ENCODE data around the gene ZNF502.
"Not testable (repeated sequence)": the region's sequence is repeated elsewhere in the genome, so short reads cannot be mapped to it uniquely, and the experiment has no call there.

The ZNF502 gene

DNA sequence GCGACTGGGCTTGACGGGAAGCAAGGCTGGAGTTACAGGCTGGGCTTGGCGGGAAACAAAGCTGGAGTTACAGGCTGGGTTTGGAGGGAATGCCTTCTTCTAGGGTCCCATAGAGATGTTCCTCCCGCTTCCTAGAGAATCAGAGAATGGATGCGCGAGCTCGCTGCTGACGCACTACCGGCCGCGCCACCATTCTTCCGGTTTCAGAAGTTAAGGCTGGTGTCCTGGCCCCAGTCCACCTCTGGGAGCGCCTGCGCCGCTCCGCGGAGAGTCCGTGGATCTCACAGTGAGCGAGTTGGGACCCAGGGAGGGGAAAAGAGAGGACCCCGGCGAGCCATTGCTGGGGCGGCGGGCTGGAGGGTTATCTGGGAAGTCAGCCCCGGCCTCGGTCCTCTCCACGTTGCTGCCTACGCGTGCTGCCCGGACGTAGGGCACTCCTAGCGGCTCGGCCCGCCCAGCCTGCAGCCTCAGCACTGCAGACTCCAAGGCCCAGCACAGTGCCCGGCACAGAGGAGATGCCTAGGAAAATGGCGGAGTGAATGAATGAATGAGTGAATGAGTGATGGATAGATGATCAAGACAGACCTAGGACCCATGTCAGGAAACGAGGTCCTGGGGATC is at the start of gene ZNF502:
TSS of gene ZNF502 (plus strand) at position 206 of the 621 bp plus-strand sequence. CDS start 7,602 bp downstream, outside the sequence.
- peak; percentile 39 for DNase-seq (ENCODE audit: low read depth)

DNA sequence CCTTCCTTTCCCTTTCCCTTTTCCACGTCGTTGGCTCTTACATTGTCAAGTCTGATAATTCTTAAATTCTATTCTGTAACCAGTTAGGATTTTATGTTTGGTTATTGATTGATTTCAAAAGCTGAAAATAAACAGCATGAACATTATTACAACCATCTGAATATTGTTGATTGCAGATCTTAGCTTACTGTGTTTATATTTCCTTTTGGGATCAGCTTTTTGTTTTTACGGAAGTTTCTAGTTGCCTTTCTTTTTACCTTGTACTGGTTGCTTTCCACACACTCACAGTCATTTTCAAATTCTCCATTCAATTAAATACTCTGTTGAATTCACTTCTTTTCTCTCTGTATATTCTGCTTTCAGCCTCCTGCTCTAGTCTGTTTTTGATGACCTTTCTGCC is 47.3 kb upstream of the ZNF502 start:
- no peak for DNase-seq (ENCODE audit: low read depth)

DNA sequence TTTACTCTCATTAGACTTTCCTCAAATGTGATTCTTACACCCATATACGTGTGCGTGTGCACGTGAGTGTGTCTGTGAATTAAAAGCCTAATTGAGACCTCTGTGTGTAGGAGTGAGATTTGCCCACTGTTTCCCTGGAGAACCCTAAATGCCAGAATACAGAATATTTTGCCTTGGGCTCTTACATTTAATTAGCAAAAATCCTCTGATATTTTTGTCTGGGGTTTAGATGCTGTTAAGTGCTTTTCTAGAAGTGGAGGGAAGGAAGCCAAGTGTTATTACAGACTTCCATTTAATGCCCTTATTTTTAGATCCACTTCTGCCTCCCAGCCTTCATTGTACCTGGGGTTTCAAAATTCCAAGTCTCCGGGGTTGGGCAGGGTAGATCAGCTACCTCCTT is 46.1 kb upstream of the ZNF502 start:
- no peak for DNase-seq (ENCODE audit: low read depth)

DNA sequence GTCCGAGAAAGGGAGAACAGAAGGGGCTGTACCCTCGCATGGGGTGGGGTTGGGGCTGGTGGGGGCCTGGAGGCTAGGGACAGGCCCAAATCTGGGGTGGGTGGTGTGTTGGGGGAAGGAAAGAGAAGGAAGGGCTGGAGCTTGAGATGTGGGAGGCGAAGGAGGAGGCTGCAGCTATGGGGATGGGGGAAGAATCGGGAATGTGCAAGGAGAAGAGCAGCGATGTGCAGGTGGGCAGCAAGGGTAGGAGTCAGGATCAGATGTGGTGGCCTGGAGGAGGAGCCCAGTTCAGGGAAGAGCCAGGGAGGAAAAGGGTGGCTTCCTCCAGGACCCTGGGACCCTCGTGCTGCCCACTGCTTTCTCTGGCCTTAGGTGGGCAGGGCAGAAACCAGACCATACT is 42.7 kb upstream of the ZNF502 start:
- no peak for DNase-seq (ENCODE audit: low read depth)

DNA sequence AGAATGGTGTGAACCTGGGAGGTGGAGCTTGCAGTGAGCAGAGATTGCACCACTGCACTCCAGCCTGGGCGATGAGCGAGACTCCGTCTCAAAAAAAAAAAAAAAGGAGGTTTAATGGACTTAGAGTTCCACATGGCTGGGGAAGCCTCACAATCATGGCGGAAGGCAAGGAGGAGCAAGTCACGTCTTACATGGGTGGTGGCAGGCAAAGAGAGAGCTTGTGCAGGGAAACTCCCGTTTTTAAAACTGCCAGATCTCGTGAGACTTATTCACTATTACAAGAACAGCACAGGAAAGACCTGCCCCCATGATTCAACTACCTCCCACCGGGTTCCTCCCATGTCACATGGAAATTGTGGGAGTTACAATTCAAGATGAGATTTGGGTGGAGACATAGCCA is 39.0 kb upstream of the ZNF502 start:
- not testable (repeated sequence) for DNase-seq (ENCODE audit: low read depth)

DNA sequence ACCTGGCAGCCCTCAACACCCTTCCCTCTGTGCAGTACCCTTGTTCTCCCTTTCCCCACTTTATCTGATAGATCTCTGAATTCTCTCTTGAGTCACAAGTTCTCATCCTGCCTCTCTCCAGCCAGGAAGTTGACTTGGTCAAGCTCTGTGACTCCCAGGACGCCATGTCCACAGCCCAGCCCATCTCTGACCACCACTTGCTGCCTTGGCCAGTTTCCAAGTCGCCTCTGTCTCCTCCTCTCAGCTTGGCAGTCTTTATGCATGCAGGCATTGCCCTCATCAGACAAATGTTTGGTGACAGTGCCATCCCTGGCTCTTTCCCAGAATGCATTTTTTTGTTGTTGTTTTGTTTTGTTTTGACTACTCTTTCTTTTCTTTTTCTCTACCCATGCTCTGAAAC is 38.2 kb upstream of the ZNF502 start:
- DNase-seq (ENCODE audit: low read depth), result no peak

DNA sequence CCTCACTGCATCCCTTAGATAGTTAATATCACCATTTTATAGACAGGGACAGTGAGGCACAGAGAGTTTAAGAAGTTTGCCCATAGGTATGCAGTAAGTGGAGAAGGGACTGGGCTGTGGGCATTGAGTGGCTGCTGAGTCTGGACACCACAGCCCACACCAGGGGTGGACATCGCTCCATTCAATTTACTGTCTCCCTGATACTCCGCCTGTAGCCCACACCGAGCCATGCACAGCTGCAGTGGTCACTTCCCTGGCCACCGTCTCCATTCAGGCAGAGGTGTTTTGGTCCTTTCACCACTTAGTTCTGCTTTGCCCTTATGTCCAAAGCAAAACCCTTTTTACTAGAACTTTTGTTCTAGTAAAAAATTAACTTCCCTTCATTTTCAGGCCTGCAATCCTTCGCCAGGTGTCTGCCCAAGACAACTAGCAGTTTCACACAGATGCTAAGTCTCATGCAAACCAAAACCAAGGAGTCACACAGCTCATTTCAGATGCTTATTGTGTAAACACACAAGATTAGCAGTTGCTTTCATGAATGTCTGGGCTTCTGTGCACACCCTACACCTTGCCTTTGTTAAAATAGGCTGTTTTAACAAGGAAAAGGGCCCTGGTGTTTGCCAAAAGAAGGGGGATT is 33.9 kb upstream of the ZNF502 start:
- no peak for DNase-seq (ENCODE audit: low read depth)

DNA sequence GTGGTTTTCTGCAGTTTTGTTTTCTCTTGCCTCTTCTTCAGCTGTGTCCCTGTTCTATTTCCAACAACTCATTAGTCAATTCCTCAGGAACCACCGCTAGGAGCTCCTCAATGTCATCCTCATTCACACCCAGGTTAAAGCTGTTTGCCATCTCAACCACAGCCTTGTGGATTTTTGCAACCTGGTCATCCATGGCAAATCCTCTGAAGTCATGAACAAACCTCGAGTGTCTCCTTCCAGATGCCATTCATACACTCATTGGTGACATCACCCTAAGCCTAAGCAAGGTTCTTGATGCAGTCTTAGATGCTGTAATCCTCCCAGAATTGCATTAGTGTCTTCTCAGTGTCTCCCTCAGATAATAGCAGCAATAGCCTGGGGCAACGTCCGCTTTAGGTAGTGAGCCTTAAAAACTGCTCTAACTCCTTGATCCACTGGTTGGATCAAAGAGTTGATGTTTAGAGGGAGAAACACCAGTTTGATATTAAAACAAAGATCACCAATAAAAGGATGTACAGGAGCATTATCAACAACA is 31.5 kb upstream of the ZNF502 start:
- DNase-seq (ENCODE audit: low read depth), result no peak

DNA sequence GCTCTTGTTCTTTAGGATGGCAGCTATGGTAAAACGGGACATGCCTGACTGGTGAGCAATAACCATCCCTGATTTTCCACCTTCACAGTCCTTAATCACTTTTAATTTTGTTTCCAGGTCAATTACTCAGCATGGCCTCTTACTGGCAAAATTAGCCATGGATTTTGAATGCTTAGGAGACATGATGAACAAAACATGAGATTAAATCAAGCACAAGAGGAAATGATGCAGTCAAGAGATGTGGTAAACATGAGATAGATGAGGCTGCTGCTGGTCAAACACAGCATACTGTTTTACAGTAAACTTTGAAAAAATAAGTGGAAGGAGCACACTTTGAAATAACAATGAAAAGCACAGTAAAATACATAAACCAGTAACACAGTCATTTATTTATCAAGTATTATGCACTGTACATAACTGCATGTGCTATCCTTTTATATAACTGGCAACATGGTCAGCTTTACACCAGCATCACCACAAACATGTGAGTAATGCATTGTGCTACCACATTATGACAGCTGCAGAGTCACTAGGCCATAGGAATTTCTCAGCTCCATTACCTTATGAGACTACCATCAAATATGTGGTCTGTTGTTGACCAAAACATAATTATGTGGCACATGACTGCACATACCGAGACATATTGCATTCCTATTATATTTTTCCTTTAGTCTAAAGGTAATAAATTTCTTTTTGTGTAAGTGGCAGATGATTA is 30.1 kb upstream of the ZNF502 start:
- DNase-seq (ENCODE audit: low read depth), result no peak

DNA sequence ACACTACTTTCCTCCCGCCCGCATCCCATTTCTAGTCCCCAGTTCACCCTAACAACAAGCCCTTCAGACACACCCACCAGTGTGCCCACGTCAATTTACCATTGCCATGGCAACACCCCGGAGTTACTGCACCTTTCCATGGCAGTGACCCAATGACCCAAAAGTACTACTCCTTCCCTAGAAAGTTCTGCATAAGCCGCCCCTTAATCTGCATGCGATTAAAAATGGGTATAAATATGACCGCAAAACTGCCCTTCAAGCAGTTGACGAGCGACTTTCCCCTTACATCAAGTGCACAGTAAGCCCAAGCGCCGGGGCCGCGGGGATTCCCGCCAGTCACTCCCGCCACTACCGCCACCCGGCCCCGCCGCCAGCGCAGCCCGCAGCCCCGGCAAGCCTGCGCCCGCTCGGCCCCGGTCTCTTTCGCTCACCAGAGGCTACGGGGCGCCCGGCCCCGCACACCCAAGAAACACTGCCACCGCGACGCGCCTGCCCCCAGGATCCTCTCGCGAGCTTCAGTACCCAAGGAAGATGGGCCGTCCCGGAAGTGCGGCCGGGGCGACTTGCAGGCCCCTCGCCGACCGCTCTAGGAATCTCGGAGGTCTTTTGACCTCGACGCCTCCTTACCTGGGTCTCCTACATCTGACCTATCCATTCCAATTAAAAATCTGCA is 27.2 kb upstream of the ZNF502 start:
- peak; percentile 48 for DNase-seq (ENCODE audit: low read depth)

DNA sequence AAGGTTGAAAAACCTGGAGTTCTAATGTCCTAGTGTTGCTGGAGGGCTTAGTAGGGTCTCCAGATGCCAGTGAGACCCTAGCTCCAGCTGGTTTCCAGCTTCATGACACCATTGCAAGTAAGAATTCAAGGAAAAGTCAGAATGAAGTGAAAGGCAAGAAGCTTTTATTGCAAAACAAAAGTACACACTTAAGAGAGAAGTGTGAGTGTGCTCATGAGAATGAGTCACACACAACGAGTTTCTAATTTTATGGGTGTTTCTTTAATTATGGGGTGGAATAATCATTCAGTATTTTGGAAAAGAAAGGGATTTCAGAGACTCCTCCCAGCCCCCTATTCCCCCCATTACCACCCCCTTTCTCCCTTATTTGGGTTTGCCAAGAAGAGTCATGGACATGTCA is 24.6 kb upstream of the ZNF502 start:
- no peak for DNase-seq (ENCODE audit: low read depth)

DNA sequence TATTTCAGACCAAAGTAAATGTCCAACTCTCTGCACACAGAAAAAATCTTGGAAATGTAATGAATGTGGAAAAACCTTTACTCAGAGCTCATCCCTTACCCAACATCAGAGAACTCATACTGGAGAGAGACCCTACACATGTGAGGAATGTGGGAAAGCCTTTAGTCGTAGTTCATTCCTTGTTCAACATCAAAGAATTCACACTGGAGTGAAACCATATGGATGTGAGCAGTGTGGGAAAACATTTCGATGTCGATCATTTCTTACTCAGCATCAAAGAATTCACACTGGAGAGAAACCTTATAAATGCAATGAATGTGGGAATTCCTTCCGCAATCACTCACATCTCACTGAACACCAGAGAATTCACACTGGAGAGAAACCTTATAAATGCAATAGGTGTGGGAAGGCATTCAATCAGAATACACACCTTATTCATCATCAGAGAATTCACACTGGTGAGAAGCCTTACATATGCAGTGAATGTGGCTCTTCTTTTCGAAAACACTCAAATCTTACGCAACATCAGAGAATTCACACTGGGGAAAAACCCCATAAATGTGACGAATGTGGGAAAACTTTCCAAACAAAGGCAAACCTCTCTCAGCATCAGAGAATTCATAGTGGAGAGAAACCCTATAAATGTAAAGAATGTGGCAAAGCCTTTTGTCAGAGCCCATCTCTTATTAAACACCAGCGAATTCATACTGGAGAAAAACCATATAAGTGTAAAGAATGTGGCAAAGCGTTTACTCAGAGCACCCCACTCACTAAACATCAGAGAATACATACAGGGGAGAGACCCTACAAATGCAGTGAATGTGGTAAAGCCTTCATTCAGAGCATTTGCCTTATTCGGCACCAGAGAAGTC is 9.0 kb downstream of the ZNF502 start:
- DNase-seq (ENCODE audit: low read depth), result no peak

DNA sequence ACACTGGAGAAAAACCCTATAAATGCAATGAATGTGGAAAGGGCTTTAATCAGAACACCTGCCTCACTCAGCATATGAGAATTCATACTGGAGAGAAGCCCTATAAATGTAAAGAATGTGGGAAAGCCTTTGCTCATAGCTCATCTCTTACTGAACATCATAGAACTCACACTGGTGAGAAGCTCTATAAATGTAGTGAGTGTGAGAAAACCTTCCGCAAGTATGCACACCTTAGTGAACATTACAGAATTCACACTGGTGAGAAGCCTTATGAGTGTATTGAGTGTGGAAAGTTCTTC is 9.6 kb downstream of the ZNF502 start:
- DNase-seq (ENCODE audit: low read depth), result no peak

DNA sequence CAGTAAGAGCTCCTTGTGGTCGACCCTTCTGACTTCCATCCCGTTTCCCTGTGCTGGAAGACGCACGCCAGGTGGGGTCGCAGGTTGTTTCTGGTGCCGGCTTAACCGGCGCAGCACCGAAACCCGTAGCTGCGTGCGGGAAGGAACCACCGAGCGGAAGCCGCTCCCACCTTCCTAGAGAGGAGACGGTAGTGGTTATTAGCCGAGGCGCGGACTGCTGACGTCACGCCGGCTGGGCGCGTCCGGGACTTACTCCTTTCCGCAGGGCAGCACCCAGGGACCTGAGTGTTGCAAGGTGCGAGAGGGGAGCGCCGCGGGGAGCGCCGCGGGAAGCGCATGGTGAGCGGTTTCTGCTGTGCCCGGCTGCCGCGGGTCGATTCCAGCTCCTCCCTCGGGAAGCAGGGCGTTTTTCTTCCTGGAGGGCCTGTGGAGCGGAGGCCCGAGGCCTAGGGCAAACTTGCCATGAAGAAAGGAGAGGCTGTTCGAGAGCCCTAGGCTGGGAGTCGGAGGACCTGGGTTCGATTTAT is 17.0 kb downstream of the ZNF502 start, which contains the start of gene ZNF501:
TSS of gene ZNF501 (plus strand) at position 252 of the 527 bp plus-strand sequence. CDS start 4,787 bp downstream, outside the sequence.
- DNase-seq (ENCODE audit: low read depth), result peak; percentile 69

DNA sequence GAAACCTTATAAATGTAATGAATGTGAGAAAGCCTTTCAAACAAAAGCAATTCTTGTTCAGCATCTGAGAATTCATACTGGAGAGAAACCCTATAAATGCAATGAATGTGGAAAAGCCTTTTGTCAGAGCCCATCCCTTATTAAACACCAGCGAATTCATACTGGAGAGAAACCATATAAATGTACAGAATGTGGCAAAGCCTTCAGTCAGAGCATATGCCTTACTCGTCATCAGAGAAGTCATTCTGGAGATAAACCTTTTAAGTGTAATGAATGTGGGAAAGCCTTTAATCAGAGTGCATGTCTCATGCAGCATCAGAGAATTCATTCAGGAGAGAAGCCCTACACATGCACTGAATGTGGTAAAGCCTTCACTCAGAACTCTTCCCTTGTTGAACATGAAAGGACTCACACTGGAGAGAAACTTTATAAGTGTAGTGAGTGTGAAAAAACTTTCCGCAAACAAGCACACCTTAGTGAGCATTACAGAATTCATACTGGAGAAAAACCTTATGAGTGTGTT is 22.2 kb downstream of the ZNF502 start:
- DNase-seq (ENCODE audit: low read depth), result no peak

DNA sequence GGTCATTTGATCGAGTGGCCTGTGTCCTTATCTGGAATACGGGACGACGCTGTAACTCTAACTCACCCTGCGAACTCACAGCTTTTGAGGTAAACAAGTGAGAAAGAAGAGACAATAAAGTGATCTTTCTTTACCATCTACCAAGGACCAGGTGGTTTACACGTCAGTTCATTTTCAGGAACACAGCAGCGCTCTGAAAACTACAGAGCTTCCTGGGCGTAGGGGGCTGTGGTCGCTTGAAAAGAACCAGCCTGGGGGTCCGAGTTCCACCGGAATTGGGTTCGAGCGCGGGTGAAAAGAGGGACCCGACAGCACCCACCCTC is 48.6 kb downstream of the ZNF502 start:
- DNase-seq (ENCODE audit: low read depth), result no peak

DNA sequence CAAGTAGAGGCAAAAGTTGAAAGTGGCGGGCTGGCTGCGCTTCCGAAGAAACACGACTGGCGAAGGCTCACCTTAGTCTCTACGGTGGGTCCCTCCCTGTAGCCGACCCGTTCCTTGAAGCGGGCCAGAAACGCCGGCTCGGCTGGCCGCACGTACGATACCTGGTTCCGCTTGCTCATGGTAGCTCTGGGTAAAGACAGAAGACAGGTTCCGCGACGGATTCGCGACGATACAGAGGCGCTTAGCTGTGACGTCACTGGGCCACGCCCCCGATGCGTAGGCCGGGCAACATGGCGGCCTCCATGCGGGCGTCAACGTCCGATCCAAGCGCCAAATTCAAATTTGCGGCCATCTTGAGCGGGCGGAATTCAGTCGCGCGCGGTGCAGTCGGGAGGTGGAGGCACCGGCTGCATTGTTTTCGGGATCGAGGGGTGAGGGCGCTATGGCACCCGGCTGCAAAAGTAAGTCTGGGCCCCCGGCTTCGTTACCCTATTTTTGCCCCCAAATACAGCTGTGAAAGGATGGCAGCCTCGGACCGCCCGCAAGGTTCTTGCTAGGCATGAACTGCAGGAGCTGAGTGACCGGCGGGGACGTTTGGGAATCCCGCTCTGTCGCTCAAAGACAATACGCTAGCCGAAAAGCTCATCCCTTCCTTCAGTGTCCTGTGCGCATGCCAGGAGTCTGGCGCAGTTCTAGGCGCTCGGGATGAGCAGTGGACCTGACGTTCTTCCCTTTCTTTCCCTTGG is 49.1 kb downstream of the ZNF502 start, which contains the start of the genes KIAA1143 and KIF15:
TSS of gene KIAA1143 (minus strand) at position 196 of the 746 bp plus-strand sequence. CDS start at position 179, 17 bp downstream.
TSS of gene KIF15 (plus strand) at position 371 of the 746 bp plus-strand sequence. CDS start at position 443, 72 bp downstream.
- peak; percentile 99 for DNase-seq (ENCODE audit: low read depth)

DNA sequence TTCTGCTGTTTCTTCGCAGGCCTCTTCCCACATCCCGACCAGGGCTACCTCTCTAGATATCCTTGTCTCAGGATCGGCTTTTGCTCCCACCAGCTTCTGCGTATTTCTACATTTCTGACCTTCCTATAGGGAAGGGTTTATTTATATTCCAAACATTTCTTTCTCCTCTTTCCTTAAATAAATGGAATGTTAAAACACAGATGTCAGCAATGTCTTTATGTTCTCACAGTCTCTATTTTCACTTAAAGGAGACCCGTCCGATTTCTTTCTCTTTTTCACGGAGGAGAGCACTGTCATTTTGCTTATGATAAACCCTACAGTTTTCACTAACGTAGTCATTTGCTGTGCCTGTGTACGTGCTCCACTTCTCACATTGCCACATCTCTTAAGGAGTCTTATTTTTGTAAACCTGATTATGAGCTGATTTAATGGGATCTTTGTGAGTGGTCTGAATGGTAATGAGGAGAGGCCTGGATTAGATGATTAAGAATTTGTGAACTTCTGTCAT is 49.8 kb downstream of the ZNF502 start:
- no peak for DNase-seq (ENCODE audit: low read depth)

DNA sequence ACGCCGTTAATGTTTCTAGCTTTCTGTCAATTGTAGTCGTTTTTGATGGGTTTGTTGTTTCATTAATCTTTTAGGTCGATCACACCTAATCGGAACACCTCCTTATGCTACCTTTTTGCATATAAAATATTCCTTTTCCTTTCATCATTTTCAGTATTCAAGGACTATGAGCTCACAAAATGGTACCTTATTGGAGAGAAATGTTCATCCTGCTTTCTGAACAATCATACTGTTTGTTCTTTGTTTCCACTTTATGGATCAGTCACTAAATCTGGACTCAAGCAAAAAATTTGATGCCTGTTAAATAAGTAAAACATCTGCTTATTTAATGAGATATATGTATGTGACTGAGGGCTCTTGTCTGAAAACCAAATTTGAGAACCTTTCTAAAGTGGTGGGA is 50.2 kb downstream of the ZNF502 start:
- DNase-seq (ENCODE audit: low read depth), result no peak

DNA sequence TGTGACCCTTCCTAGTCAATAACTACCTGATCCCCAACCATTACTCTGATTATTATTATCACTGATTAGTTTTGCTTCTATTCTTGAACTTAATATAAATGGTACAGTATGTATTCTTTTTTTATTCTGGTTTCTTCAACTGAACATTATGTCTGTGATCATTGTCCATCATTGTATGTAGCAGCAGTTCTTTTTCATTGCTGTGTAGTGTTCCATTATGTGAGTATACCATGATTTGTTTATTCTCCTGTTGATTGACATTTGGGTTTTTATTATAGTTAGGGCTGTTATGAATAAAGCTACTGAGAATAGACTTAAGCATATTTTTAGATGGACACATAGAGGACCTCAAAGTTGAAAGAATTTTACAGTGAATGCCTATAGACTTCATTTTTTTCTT is 51.8 kb downstream of the ZNF502 start:
- no peak for DNase-seq (ENCODE audit: low read depth)
